ENCODE data around the gene SEMA4A. TPM values are rescaled to one million over a fixed set of nuclear protein-coding genes. Genes with fewer than 3 reads are reported as not detected.

The SEMA4A gene
- 10 to 100 TPM; 18.4 to 18.8 TPM for total RNA-seq

DNA sequence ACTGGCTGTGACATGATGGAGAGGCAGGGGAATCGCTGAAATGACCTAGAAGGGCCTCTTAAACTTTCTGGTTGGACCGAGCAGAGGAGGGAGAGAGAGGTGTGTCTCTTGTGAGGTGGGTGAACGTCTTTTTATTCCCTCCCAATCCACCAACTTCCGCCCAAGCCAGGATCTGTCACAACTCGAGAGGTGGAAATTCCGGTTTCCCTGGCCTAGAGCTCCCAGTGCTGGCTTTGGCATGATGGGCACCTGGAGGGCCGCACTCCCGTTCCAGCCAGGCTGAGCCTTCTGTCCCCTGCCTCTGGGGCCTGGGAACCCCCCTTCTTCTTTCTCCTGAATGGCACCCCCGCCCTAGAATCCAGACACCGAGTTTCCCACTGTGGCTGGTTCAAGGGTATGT is at the start of gene SEMA4A:
Gene SEMA4A (plus strand): TSS at position 224 of the 400 bp plus-strand sequence. CDS start 994 bp downstream, outside the sequence.
- ChIA-PET POLR2A (no interaction called here), CTCF (interaction anchor here (0.9 to 1.9 kb wide), 3 partner anchors 62 to 90 kb away, joined by 3 to 7 read pairs (median 4); no protein-coding TSS in a partner anchor)

DNA sequence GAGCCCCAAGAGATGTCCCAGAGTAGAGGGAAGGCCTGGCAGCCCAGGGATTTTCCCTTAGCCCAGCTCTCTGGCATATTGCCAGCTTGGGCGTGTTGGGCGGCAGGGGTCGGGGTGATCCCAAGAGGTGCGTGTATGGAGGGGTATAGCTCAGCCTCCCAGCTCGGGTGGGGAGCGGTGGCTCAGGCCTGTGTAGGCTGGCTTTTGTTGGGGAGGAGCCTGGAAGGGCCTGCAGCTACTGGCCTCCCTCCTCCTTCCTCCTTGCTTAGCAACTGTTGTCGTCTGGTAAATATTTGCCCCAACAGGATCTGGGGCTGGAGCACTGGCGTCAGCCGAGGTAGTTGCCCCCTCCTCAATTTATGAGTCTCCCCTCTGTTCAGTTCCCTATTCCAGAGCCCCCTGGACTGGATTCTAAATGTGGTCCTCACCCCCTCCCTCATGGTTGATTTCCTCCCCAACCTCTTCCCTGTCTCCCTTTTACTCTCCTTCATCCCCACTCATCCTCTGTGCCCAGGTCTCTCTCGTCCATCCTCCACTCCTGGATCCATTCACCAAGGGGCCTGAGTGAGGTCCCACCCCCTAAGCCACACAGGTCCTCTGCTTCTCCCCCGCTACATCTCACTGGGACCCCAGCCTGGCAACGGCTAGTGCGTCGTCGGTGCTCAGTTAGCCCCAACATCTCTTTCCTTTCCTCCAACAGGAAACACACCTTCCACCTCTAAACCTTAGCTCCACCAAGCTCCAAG is 49.1 kb upstream of the SEMA4A start:
- ChIA-PET CTCF (interaction anchor here (0.6 to 4.7 kb wide), 6 partner anchors 8 to 26 kb away, joined by 3 to 43 read pairs (median 4); no protein-coding TSS in a partner anchor), POLR2A (interaction anchor here (1.2 to 3.4 kb wide), 3 partner anchors 7 to 109 kb away, joined by 3 to 32 read pairs (median 3); partner anchors contain the start of genes LMNA and PMF1)

DNA sequence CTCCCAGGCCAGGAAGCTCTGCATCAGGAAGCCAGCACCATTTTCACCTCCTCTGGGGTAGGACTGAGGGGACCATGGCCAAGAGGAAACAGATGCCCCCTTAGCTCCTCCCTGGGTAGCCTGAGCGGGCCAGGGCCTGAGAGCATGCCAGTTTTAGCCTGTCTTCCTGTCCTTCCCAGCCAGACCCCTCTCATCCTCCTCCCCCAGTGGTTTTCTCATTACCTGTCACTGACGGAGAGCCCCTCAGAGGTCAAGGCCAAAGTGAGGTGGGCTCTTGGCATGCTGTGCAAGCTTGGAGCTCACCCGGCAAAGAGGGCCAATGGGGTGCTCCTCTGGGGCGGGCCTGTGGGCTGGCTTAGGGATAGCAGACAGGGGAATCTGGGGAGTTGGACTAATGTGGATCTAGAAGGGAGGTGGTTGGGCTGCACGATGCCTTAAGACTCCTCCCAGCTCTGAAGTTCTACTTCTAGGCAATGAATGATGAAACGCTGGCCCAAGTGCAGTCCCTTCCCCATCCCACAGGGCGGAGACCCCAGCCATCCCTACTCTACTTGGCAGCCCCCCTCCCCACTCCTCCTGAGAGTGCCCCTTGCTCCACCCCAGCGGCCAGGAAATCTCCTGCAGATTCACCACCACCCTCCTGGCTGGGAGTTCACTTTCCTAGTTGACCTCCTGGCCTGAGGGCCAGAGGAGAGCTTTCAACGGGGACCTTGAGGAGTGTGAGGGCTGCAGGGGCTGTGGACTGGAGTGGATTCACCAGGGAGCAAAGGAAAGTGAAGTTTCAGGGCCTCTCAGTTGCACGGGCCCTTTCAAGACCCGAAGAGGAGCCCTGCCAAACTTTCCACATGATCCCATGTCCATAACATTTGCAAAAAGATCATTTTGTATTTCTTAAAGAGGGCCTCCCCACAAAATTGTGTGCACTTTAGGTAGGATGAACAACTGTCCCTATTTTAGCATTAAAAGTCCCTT is 48.2 kb upstream of the SEMA4A start:
- ChIA-PET CTCF (interaction anchor here (0.6 to 4.7 kb wide), 7 partner anchors 9 to 25 kb away, joined by 3 to 43 read pairs (median 4); no protein-coding TSS in a partner anchor), POLR2A (interaction anchor here (1.0 to 3.4 kb wide), 5 partner anchors 8 to 108 kb away, joined by 3 to 32 read pairs (median 6); partner anchors contain the start of genes LMNA and PMF1)

DNA sequence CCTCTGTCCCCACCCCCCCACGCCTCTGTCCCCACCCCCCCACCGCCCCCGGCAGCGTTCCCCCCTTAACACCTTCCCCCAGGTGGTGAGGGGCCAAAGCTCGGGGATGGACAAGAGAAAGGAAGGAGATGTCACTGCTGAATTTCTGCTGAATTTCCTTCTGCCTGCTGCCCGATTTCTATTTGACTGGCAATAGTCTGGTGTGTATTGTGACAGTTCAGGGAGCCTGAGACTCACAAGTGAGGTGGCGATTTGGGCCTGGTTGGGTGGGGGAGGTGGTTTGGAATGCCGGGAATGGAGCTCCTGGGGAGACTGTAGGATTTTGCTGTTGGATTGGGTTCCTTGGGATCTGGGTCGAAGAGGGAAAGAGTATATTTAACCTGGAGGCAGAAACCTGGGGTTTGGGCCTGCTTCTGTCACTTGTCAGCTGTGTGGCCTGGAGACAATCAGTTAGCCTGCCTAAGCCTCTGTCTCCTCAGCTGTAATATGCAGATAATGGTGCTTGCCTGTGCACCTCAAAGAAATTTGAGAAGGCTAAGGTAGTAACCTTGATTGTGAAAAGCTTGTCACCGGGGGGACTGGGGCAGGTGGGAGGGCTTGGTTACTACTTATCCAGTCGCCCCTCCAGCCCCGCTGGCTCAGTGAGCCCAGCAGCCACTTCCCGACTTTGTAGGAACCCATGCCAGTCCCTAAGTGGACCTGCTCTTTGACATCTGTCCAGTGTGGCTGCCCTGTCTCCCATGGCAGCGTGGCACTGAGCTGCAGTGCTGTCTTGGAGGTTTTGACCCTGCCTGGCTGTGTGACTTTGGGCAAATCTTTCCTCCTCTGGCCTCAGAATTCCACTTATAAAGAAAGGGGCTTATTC is 46.5 kb upstream of the SEMA4A start:
- ChIA-PET POLR2A (interaction anchor here (0.7 to 3.4 kb wide), 7 partner anchors 8 to 173 kb away, joined by 3 to 32 read pairs (median 6); partner anchors contain the start of genes LMNA and SLC25A44), CTCF (interaction anchor here (0.7 to 4.7 kb wide), 8 partner anchors 8 to 226 kb away, joined by 3 to 43 read pairs (median 6); partner anchors contain the start of gene LMNA)

DNA sequence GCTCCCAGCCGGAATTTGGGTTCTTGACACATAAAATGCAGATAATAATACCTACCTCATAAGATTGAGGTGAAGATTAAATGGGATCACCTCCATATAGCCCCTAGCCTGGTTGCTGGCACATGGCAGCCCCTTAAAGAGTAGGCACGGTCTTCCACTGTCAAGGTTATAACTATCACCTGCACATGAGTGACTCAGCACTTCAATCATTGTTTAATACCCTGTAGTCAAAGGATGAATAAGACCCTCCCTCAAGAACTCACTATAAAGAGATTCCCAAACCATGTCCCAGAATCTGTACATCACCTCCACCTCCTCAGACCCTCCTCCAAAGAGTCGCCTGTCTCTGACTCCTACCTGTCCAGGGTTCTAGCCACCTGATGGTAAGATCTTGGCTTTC is 45.3 kb upstream of the SEMA4A start:
- POLR2A ChIA-PET, result interaction anchor here (0.8 kb wide), 1 partner anchor 11 kb away, joined by 6 read pairs; no protein-coding TSS in a partner anchor
- CTCF ChIA-PET, result interaction anchor here (0.7 to 4.7 kb wide), 4 partner anchors 12 to 117 kb away, joined by 3 to 43 read pairs (median 20); no protein-coding TSS in a partner anchor

DNA sequence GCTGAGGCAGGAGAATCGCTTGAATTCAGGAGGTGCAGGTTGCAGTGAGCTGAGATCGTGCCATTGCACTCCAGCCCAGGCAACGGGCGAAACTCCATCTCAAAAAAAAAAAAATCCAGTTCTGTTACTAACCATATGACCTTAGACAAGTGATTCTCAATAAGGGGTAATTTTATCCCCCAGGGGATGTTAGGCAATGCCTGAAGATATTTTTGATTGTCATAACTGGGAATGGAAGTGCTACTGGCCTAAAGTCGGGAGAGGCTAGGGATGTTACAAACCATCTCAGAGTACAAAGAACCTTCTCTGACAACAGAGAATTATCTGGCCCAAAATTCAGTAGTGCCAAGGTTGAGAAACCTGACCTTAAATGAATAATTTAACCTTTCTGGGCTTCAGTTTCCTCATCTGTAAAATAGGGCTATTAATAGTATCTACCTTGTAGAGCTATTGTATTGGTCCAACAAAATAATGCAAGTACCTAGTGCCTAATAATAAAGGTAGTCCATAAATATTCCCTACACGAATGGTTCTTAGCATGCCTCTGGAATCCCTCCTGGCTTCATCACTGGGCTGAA is 44.6 kb upstream of the SEMA4A start:
- ChIA-PET CTCF (interaction anchor here (0.5 kb wide), 1 partner anchor 310 kb away, joined by 3 read pairs; no protein-coding TSS in a partner anchor), POLR2A (interaction anchor here (1.8 kb wide), 1 partner anchor 12 kb away, joined by 4 read pairs; no protein-coding TSS in a partner anchor)

DNA sequence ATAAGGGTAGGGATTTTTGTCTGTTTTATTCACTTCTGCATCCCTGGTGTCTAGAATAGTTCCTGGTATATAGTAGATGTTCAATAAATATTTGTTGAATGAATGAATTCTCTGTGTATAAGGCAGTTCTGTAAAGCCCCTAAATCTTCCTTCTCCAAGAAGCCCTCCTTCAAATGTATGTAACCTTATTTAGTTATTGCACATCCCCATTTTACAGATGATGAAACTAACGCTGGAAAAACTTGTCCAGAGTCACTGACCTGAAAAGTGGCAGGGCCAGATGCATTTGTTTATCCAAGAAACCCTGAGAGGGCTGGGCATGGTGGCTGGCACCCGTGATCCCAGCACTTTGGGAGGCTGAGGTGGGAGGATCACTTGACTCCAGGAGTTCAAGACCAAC is 43.1 kb upstream of the SEMA4A start:
- POLR2A ChIA-PET, result interaction anchor here (1.8 kb wide), 1 partner anchor 13 kb away, joined by 4 read pairs; no protein-coding TSS in a partner anchor

DNA sequence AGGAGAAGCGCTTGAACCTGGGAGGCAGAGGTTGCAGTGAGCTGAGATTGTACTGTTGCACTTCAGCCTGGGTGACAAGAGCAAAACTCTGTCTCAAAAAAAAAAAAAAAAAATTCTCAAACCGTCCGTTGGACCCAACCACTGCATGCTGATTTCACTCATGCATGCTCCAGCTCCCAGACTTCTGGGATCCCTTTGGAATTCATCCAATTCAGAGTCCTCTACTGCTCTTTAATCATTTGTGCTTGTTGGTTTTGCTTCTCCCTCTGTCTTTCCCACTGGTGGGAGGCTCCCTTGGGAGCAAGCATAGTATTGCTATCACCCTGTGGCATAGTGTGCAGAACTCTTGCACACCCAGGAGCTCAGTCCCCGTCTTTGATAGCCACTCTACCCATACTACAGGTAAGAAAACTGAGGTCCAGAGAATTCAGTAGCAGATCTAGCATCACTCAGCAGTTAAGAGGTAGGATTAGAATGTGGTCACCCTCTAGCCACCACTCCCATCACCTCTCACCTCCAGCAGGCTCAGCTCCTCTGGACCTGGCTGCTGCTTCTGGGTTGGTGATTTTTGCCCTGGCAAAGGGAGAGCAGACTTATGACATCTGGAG is 41.9 kb upstream of the SEMA4A start:
- POLR2A ChIA-PET, result interaction anchor here (0.7 kb wide), 1 partner anchor 11 kb away, joined by 6 read pairs; no protein-coding TSS in a partner anchor
- CTCF ChIA-PET, result interaction anchor here (0.7 to 5.2 kb wide), 2 partner anchors 15 to 330 kb away, joined by 4 to 47 read pairs; no protein-coding TSS in a partner anchor

More for the DNA sequence above, 43.1 kb upstream of the SEMA4A start:
- CTCF ChIA-PET, result no interaction called here

DNA sequence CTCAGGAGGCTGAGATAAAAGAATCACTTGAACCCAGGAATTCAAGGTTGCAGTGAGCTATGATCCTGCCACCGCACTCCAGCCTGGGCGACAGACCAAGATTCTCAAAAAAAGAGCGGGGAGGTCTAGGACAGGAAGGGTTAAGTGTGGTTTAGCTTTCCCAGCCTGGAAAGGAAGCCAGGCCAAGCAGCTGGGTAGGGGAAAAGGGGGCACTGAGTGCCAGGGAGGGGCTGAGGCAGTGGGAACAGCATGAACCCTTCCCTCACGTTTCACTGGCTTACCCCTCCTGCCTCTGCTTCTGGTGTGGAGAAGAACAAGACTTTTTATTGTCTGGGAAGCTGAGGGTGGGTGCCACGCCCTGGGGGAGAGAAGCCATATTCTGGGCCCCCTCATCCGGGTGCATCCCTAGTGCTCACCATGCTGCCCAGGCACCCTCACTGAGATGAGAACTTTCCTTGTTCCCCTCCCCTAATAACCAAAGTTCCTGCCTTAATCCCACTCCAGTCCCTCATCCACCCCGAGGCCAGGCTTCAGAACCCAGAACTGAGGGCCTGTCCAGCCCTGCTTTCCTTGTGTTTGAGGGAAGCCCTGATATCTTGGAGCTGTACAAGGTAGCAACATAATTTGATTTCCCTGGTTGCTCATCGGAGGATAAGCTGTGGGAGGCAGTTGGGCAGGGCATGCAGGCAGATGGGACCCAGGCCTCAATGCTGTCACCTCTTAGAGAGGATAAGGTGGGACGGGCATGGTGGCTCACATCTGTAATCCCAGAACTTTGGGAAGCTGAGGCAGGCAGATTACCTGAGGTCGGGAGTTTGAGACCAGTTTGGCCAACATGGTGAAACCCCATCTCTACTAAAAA is 40.9 kb upstream of the SEMA4A start:
- POLR2A ChIA-PET, result no interaction called here
- CTCF ChIA-PET, result interaction anchor here (0.7 to 5.2 kb wide), 5 partner anchors 8 to 18 kb away, joined by 3 to 47 read pairs (median 5); no protein-coding TSS in a partner anchor

DNA sequence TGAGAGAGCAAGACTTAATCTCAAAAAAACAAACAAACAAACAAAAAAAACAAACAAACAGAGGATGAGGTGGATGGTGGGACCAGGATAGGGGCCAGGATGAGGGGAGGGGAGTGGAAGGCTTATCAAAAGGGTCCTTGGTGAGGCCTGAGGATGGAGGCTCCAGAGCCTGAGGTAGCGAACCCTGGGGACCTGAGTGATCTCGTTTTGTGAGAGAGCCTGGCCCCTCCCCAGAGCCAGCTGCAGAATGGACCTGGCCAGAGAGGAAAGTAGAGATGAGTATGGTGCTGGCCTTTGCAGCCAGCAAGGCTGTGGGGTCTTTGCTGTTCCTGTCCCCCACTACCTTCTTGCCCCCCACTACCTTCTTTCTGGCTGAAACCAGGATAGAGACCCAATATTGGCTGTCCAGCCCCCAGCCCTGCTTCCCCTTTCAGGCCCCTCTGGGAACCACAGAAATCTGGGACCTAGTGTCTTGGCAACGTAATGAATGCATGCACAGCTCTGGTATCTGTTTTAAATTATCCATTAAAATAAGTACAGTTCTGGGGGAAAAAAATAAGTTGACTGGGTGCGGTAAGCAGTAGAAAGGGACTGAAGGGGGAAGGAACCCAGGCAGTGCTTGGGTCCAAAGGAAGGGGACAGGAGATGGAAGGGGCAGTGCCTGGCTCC is 40.0 kb upstream of the SEMA4A start:
- ChIA-PET POLR2A (interaction anchor here (0.6 to 2.4 kb wide), 2 partner anchors 14 to 16 kb away, joined by 5 to 24 read pairs; no protein-coding TSS in a partner anchor), CTCF (interaction anchor here (0.8 to 5.2 kb wide), 11 partner anchors 7 to 112 kb away, joined by 3 to 47 read pairs (median 5); no protein-coding TSS in a partner anchor)

DNA sequence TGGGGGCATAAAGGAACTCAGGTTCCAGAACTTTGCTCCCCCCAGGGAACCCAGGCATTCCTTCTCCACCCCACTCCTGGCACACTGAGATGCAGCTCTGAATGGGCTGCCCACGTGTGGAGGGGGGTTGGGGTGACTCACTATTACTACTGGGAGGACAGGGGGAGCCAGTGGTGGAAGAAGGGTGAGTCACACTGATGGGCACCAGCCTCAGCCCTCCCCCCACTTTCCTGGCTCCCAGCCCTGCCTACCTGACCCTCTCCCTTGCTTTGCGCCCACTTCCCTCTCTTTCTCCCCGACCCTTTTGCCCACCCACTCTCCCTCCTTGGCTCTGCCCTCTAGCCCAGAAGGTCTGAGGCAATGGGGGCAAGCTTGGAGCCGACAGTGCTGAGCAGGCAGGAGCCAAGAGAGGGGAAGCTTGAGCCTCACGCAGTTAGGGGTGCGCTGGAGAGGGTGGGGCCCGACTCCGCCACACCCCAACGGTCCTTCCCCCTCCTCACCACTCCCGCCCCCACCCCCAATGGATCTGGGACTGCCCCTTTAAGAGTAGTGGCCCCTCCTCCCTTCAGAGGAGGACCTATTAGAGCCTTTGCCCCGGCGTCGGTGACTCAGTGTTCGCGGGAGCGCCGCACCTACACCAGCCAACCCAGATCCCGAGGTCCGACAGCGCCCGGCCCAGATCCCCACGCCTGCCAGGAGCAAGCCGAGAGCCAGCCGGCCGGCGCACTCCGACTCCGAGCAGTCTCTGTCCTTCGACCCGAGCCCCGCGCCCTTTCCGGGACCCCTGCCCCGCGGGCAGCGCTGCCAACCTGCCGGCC is 39.1 kb upstream of the SEMA4A start, which contains the start of gene LMNA:
Gene LMNA (plus strand): TSS at position 611 of the 818 bp plus-strand sequence. CDS start 208 bp downstream, outside the sequence.
- CTCF ChIA-PET, result interaction anchor here (0.8 to 5.2 kb wide), 12 partner anchors 8 to 111 kb away, joined by 3 to 47 read pairs (median 5); no protein-coding TSS in a partner anchor
- POLR2A ChIA-PET, result interaction anchor here (0.6 to 2.6 kb wide), 10 partner anchors 8 to 111 kb away, joined by 3 to 24 read pairs (median 5); no protein-coding TSS in a partner anchor

DNA sequence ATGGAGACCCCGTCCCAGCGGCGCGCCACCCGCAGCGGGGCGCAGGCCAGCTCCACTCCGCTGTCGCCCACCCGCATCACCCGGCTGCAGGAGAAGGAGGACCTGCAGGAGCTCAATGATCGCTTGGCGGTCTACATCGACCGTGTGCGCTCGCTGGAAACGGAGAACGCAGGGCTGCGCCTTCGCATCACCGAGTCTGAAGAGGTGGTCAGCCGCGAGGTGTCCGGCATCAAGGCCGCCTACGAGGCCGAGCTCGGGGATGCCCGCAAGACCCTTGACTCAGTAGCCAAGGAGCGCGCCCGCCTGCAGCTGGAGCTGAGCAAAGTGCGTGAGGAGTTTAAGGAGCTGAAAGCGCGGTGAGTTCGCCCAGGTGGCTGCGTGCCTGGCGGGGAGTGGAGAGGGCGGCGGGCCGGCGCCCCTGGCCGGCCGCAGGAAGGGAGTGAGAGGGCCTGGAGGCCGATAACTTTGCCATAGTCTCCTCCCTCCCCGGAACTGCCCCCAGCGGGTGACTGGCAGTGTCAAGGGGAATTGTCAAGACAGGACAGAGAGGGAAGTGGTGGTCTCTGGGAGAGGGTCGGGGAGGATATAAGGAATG is 38.4 kb upstream of the SEMA4A start:
- CTCF ChIA-PET, result interaction anchor here (1.3 to 5.2 kb wide), 7 partner anchors 8 to 110 kb away, joined by 4 to 47 read pairs (median 7); no protein-coding TSS in a partner anchor

DNA sequence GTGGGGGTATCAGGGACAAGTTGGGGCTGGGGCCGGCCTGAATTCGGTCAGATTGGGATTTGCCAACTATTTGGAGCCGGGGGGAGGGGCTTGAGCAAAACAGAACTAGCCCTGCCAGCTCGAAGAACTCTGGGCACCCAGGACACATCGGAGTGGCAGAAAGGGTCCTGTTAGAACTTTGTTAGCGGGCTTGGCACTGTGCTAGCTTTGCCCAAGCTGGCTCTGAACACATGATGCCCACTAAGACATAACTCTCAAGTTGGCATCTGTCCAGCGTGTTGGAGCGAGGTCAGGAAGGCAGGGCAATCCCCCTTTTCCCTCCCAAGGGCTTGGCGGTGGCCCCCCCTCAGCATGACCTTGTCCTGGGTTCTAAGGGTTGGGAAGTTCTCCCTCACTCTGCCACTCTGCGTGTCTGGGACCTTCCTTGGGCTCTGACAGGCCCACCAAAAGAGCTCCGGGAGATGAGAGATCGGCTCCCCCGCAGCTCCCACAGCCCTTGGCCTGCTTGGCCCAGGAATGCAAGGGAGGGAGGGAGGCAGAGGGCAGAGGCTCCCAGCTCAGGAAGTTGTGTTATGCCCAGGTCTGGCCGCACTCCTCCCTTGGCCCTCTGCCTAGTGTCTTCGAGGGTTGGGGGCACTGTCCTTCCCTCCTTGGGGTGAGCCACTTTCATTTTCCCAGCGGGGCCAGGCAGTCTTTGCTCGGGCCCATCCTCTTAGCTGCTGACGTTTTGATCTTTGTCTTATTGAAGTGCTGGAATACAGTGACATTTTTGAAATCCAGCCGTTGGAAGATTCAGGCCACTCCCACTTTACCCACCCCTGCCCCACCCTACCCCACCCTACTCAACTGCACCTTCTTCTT is 37.6 kb upstream of the SEMA4A start:
- ChIA-PET CTCF (interaction anchor here (2.4 to 5.2 kb wide), 5 partner anchors 9 to 19 kb away, joined by 6 to 47 read pairs (median 11); no protein-coding TSS in a partner anchor), POLR2A (interaction anchor here (0.7 to 2.6 kb wide), 9 partner anchors 8 to 166 kb away, joined by 3 to 24 read pairs (median 3); no protein-coding TSS in a partner anchor)

More for the DNA sequence above, 38.4 kb upstream of the SEMA4A start:
- POLR2A ChIA-PET, result interaction anchor here (0.6 to 2.6 kb wide), 10 partner anchors 8 to 110 kb away, joined by 3 to 24 read pairs (median 5); no protein-coding TSS in a partner anchor
